Adrenal gland (tissue), 12 donors: ENCODE measurements around the gene TBC1D22A. TPM values are rescaled to one million over a fixed set of nuclear protein-coding genes. Genes with fewer than 3 reads are reported as not detected.

Experiments
- DNase-seq, 7 donors: peaks; one replicate each; pipeline ENCODE4 v3.0.0-alpha.2; 2019 to 2020
- H3K27ac ChIP-seq, 5 donors: fragments of 200-600 bp; sonication (generic) in 4 of 5; 1 replicate in 3 of 5; 2 replicates in 2 of 5; pipeline versions ENCODE4 v1.5.1 to v1.8.0; 2016 to 2020; ENCODE audit warnings: mild to moderate bottlenecking in 1 of 5
- H3K27me3 ChIP-seq: fragments of 200-600 bp; 2 replicates; pipeline ENCODE4 v1.8.0; 2021
- H3K36me3 ChIP-seq, 2 donors: fragments of 200-600 bp; replicated peaks in 1 of 2; 1 replicate in 1 of 2; 2 replicates in 1 of 2; pipeline versions ENCODE4 v1.5.1 to v1.8.0; 2018 to 2022
- H3K4me1 ChIP-seq, 2 donors: fragments of 200-600 bp; replicated peaks in 1 of 2; 1 replicate in 1 of 2; 2 replicates in 1 of 2; pipeline versions ENCODE4 v1.5.1 to v1.8.0; 2018 to 2021
- H3K4me3 ChIP-seq, 4 donors: fragments of 200-600 bp; sonication (generic) in 3 of 4; one replicate each; pipeline ENCODE4 v1.5.1; 2016 to 2018
- H3K9me3 ChIP-seq, 3 donors: fragments of 200-600 bp; sonication (generic) in 1 of 3; replicated peaks in 1 of 3; 1 replicate in 2 of 3; 2 replicates in 1 of 3; pipeline versions ENCODE4 v1.5.1 to v1.8.0; 2016 to 2021
- POLR2A ChIP-seq, 2 donors: fragments of 450-650 bp; IDR thresholded peaks; one replicate each; pipeline ENCODE4 v1.6.1; 2017; ENCODE audit warnings: antibody characterized with exemption in 2 of 2, mild to moderate bottlenecking in 2 of 2, moderate library complexity in 1 of 2
- WGBS, 4 donors: extraction: QIAGEN DNeasy Blood & Tissue Kit in 2 of 4; methylation state at CpG; one replicate each; pipeline versions ENCODE4 v1.1.5 to v1.1.7; 2013 to 2017; 5-methylcytosine and 5-hydroxymethylcytosine counted together
- intact Hi-C, 2 donors: fragments of 100-400 bp; cut with DNase I; formaldehyde crosslinking; loops; one replicate each; pipeline versions ENCODE4 v1.14.1 to v1.15.0; 2022 to 2023
- polyA plus RNA-seq, 3 donors: library from polyadenylated mRNA; stranded (reverse); fragments of 200-250 nt in 2 of 3; fragments of 350-450 nt in 1 of 3; fragmentation: Illumina TruSeq in 1 of 3; extraction: RNeasy Lipid Tissue Mini Kit (QIAGEN cat#74804) in 1 of 3; gene quantifications; one replicate each; pipeline ENCODE4 v1.2.3, GENCODE V29; 2013 to 2014
- total RNA-seq, 9 donors: library from RNA; depleted of rRNA in 4 of 9; stranded (reverse); fragments of >200 nt in 4 of 9; fragments of 120-200 nt in 1 of 9; fragmentation: NEBNext Ultra II Directional in 1 of 9; extraction: Animal tissue kit (Norgen Biotek cat#: 25700) in 1 of 9; gene quantifications; one replicate each; pipeline versions ENCODE4 v1.1.0 to v1.2.4, GENCODE V29; 2013 to 2023
- TF ChIP-seq, protein P1 (sequence below), 6 experiments: fragments of 450-650 bp in 4 of 6; fragments of 200-600 bp in 2 of 6; sonication (generic) in 1 of 6; IDR thresholded peaks; 1 replicate in 5 of 6; 2 replicates in 1 of 6; pipeline versions ENCODE4 v1.5.1 to v1.8.0; 2016 to 2021; ENCODE audit warnings: antibody characterized with exemption in 6 of 6, mild to moderate bottlenecking in 2 of 6, moderate library complexity in 1 of 6
- donor health status: healthy with polysubstance abuse.
- donor health status: Bipolar disorder and iron deficiency.
- donor health status: DM: yes; HTN: yes; CAD: no.
- donor health status: DM: no; HTN: no; CAD: no.
- donor health status: DM: no; HTN: no; CAD: no.
- donor health status: DM: yes; HTN: yes; CAD: no.

Gene TBC1D22A
- total and polyA plus RNA-seq, 12 donors = 11.5 to 44.2 (median 28.1) TPM

DNA sequence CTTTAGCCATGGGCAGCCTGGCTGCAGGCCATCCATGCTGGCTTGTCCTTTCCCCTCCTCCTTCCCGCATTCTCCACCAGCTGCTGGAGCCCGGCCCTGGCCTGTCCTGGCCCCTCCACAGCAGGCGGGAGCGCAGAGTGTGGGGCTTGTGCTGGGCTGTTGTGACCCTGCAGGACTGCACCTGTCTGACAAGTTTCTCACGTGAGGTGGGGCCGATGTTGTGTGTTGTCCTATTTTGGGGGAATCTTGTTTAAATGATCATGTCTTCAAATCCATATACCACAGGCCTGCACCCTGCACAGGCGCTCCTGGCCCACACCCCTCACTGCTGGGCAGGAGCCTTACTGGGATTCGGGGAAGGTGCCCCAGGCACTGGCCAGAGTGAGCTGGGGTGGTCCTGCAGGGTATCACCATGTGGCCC, 30.4 kb downstream of the TBC1D22A start:
- Histone ChIP-seq H3K4me3 (no peak overlapping the region), H3K27ac (peak overlapping the region in 1 of 5 donors; percentile 49), H3K9me3 (no peaks in the 10 kb centered on the region), H3K27me3 (no peaks in the 10 kb centered on the region), H3K4me1 (peaks cover 4 to 16% of the 10 kb centered on the region in 2 donors), H3K36me3 (peaks cover 0 to 32% of the 10 kb centered on the region in 2 donors)
- peak in 1 of 7 donors; percentile 10 for DNase-seq
- intact Hi-C loops = no loop called here
- no peak for TF ChIP-seq POLR2A (IDR thresholded peaks at IDR 0.05)
- TF ChIP-seq, protein P1, sequence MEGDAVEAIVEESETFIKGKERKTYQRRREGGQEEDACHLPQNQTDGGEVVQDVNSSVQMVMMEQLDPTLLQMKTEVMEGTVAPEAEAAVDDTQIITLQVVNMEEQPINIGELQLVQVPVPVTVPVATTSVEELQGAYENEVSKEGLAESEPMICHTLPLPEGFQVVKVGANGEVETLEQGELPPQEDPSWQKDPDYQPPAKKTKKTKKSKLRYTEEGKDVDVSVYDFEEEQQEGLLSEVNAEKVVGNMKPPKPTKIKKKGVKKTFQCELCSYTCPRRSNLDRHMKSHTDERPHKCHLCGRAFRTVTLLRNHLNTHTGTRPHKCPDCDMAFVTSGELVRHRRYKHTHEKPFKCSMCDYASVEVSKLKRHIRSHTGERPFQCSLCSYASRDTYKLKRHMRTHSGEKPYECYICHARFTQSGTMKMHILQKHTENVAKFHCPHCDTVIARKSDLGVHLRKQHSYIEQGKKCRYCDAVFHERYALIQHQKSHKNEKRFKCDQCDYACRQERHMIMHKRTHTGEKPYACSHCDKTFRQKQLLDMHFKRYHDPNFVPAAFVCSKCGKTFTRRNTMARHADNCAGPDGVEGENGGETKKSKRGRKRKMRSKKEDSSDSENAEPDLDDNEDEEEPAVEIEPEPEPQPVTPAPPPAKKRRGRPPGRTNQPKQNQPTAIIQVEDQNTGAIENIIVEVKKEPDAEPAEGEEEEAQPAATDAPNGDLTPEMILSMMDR (IDR thresholded peaks at IDR 0.05) = no peak
- WGBS, 4 donors = 79 to 92% (median 83%) methylated on average over 7 to 8 of the region's 8 CpGs

DNA sequence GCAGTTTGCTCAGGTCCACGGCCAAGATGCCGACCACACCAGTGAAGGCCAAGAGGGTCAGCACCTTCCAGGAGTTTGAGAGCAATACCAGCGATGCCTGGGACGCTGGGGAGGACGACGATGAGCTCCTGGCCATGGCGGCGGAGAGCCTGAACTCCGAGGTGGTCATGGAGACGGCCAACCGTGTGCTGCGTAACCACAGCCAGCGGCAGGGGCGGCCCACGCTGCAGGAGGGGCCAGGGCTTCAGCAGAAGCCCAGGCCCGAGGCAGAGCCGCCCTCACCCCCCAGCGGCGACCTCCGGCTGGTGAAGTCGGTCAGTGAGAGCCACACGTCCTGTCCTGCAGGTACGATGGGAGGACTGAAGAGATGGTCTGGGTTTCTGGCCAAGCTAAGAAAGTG, 31.0 kb downstream of the TBC1D22A start:
- intact Hi-C loops = no loop called here
- peaks cover 4 to 16% of the 10 kb centered on the region in 2 donors for H3K4me1 ChIP-seq
- 92 to 95% (median 93%) methylated on average over 15 to 23 of the region's 23 CpGs for WGBS, 4 donors
- H3K27me3 ChIP-seq = no peaks in the 10 kb centered on the region
- no peak overlapping the region for H3K4me3 ChIP-seq
- peak in 1 of 7 donors; percentile 9 for DNase-seq
- H3K36me3 ChIP-seq = peaks cover 0 to 36% of the 10 kb centered on the region in 2 donors
- H3K9me3 ChIP-seq = no peaks in the 10 kb centered on the region
- TF ChIP-seq POLR2A (IDR thresholded peaks at IDR 0.05) = no peak
- TF ChIP-seq, protein P1 (IDR thresholded peaks at IDR 0.05) = no peak
- H3K27ac ChIP-seq = no peak overlapping the region

DNA sequence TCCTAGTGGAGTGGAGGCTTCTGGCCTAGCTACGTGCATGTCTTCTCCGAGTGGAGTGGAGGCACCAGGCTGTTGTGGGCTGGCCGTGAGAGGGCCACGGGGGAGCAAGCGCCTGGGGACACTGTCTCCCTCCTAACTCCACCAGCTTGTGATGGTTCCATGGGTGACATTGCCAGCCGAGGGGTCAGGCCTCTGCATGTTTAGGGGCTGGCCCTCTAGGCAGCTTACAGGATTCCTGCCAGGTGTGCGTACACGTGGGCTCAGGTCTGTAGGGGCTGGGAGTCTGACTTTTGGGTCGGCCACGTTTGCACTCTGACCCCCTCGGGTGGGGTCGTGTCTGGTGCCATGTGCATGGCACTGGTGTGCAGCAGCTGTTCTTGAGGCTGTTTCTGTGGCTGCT, 31.6 kb downstream of the TBC1D22A start:
- peak in 3 of 7 donors; percentile 7 to 46 (median 19) for DNase-seq
- TF ChIP-seq POLR2A (IDR thresholded peaks at IDR 0.05) = no peak
- WGBS, 4 donors = 90 to 95% (median 91%) methylated on average over 4 to 12 of the region's 12 CpGs
- Histone ChIP-seq H3K4me1 (peaks cover 4 to 20% of the 10 kb centered on the region in 2 donors), H3K36me3 (peaks cover 0 to 38% of the 10 kb centered on the region in 2 donors), H3K4me3 (no peak overlapping the region), H3K9me3 (no peaks in the 10 kb centered on the region), H3K27ac (no peak overlapping the region), H3K27me3 (no peaks in the 10 kb centered on the region)
- intact Hi-C loops = no loop called here

DNA sequence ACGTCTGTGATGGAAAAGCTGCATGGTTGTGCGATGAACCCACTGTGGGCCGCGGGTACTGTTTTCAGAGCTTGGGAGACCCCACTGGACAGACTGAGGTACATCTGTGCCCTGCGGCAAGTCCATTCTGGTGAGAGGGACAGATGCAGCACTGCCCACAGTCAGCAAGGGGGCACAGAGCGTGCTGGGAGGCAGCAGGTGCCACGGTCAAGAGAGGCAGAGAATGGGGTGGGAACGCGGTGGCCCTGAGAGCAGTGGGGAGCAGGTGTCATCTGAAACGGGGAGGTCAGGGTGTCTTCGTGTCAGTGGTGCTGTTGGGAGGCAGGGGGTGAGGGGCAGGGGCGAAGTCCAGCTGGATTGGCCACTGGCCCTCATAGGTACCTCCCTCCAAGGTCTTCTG, 32.0 kb downstream of the TBC1D22A start:
- peak in 1 of 7 donors; percentile 6 for DNase-seq

More for the DNA sequence above, 32.0 kb downstream of the TBC1D22A start:
- intact Hi-C loops = no loop called here
- Histone ChIP-seq H3K4me3 (no peak overlapping the region), H3K4me1 (peaks cover 4 to 21% of the 10 kb centered on the region in 2 donors), H3K36me3 (peaks cover 0 to 42% of the 10 kb centered on the region in 2 donors), H3K9me3 (no peaks in the 10 kb centered on the region), H3K27me3 (no peaks in the 10 kb centered on the region), H3K27ac (no peak overlapping the region)
- no peak for TF ChIP-seq POLR2A (IDR thresholded peaks at IDR 0.05)
- TF ChIP-seq, protein P1 (IDR thresholded peaks at IDR 0.05) = no peak
- WGBS, 4 donors = 84 to 95% (median 91%) methylated on average over 10 to 12 of the region's 12 CpGs
